SK-N-SH treated with all-trans-retinoic acid at 6 μM for 48 hours (cell line): ENCODE data around the gene FAM181A.

Experiments
- ARNTL ChIP-seq: fragments of 450-650 bp; formaldehyde crosslinking; IDR thresholded peaks from 2 replicates; pipeline ENCODE4 v1.5.0; 2020; ENCODE audit warnings: low read depth, mild to moderate bottlenecking, moderate library complexity, borderline replicate concordance
- ESRRG ChIP-seq: fragments of 250-450 bp; sonication (Bioruptor Pico); IDR thresholded peaks from 2 replicates; pipeline ENCODE4 v1.6.1; 2021; ENCODE audit warnings: mild to moderate bottlenecking
- OSR1 ChIP-seq: fragments of 250-450 bp; sonication (Bioruptor Pico); IDR thresholded peaks from 2 replicates; pipeline ENCODE4 v1.8.0; 2022; ENCODE audit warnings: moderate library complexity, mild to moderate bottlenecking, inconsistent platforms
- PPARA ChIP-seq: fragments of 250-450 bp; sonication (Bioruptor Pico); IDR thresholded peaks from 2 replicates; pipeline ENCODE4 v1.5.0; 2020; ENCODE audit warnings: mild to moderate bottlenecking, borderline replicate concordance
- TSHZ2 ChIP-seq: fragments of 250-450 bp; sonication (Bioruptor Pico); IDR thresholded peaks from 2 replicates; pipeline ENCODE4 v1.5.0; 2020; ENCODE audit warnings: mild to moderate bottlenecking, moderate library complexity
- ZC3H10 ChIP-seq: fragments of 250-450 bp; sonication (Bioruptor Pico); IDR thresholded peaks from 2 replicates; pipeline ENCODE4 v1.5.1; 2021; ENCODE audit warnings: mild to moderate bottlenecking, moderate library complexity
- ZFP30 ChIP-seq: fragments of 450-650 bp; formaldehyde crosslinking; IDR thresholded peaks from 2 replicates; pipeline ENCODE4 v1.5.0; 2022; ENCODE audit warnings: mild to moderate bottlenecking, moderate library complexity

- TF ChIP-seq ESRRG (CRISPR knock-in tag): no peak
- TF ChIP-seq ARNTL: no peak
- no peak for TF ChIP-seq ZC3H10 (CRISPR knock-in tag)
- no peak for TF ChIP-seq PPARA (CRISPR knock-in tag)
- no peak for TF ChIP-seq TSHZ2 (CRISPR knock-in tag)
- no peak for TF ChIP-seq ZFP30 (CRISPR knock-in tag)
- TF ChIP-seq OSR1: no peak
These were observed 629 bp downstream of the FAM181A start for GRCh38 chr14:93927800-93928145.
